ENCODE results near the gene CACNA1S. TPM values are rescaled to one million over a fixed set of nuclear protein-coding genes. Genes with fewer than 3 reads are reported as not detected.

Gene CACNA1S
- total RNA-seq (under 1 TPM in 2 of 9 donors, not detected in 7; under 0.01 to 0.07 TPM), polyA plus RNA-seq (not detected)
- long read RNA-seq, donor 1, result 0 reads
- long read RNA-seq, donor 2, result 0 reads
- long read RNA-seq, donor 3, result 0 reads
- long read RNA-seq, donor 4, result 0 reads
- long read RNA-seq, donor 5, result 0 reads
- long read RNA-seq, donor 6, result 0 reads
- long read RNA-seq, donor 7, result 0 reads
- long read RNA-seq, donor 8, result 0 reads
- long read RNA-seq, donor 9, result 0 reads
- long read RNA-seq, donor 10, result 0 reads

- no peak within 1 kb of the TSS for H3K27ac ChIP-seq
- DNase-seq, result no peak
- peaks cover 0 to 3% of the 10 kb centered on the region in 2 donors for H3K4me1 ChIP-seq (replicated peaks in 1 of 2)
- no peak within 1 kb of the TSS for H3K4me3 ChIP-seq
- H3K9me3 ChIP-seq (replicated peaks in 1 of 3), result no peaks in the 10 kb centered on the region
- intact Hi-C loops (cut with DNase I), result loop anchor here in 1 of 2 donors (10.0 kb wide), 1 partner anchor 73 kb away; no protein-coding TSS in a partner anchor
- H3K27me3 ChIP-seq, result no peaks in the 10 kb centered on the region
- H3K36me3 ChIP-seq (replicated peaks in 1 of 2), result no peaks in the 10 kb centered on the region
- 76 to 92% (median 86%) methylated on average over 6 to 9 of the region's 9 CpGs for WGBS, 4 donors
- TF ChIP-seq POLR2A (IDR thresholded peaks at IDR 0.05), result no peak
- TF ChIP-seq CTCF (IDR thresholded peaks at IDR 0.05), result no peak
Observed at GRCh38 chr1:201112173-201112731, at the start of gene CACNA1S. TSS of gene CACNA1S (minus strand) at chr1:201112426. CDS start at chr1:201112339, 87 bp downstream.

DNA sequence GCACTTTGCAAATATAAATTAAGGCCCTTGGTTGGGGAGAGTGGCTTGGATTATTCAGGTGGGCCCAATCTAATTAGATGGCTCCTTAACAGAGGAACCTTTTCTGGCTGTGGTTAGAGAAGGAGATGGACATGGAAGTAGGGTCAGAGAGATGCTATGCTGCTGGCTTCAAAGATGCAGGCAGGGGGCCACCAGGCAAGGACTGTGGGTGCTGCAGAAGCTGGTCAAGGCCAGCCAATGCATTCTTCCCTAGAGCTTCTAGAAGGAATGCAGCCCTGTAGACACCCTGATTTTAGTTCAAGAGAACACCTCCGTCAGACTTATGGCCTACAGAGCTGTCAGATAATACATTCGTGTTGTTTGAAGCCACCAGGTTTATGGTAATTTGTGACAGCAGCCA lies 45.7 kb upstream of the CACNA1S start:
- Histone ChIP-seq H3K9me3 (replicated peaks in 1 of 3) (no peaks in the 10 kb centered on the region), H3K4me3 (no peak overlapping the region), H3K4me1 (replicated peaks in 1 of 2) (peaks cover 7 to 9% of the 10 kb centered on the region in 2 donors), H3K36me3 (replicated peaks in 1 of 2) (no peaks in the 10 kb centered on the region), H3K27me3 (no peaks in the 10 kb centered on the region), H3K27ac (no peak overlapping the region)
- DNase-seq, result peak in 1 of 7 donors; percentile 0
- WGBS, 4 donors, result 79 to 91% (median 90%) methylated on average over 2 of the region's 2 CpGs
- no peak for TF ChIP-seq CTCF (IDR thresholded peaks at IDR 0.05)
- TF ChIP-seq POLR2A (IDR thresholded peaks at IDR 0.05), result no peak
- intact Hi-C loops (cut with DNase I), result no loop called here

DNA sequence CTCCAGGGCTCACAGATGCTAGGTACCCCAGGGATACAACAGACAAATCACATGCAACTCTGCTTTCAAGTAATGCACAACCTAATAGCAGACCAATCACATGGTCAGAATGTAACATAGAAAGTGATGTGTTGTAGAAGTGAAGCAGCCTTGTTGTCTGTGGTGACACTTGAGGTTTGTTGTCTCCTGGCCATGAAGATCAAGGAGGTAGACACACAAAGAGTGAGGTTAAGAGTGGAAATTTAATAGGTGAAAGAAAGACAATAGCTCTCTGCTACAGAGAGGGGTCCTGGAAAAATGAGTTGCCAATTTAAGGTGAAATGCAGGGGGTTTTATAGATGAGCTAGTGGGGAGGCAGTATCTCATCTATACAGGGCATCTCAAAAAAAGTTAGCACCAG lies 44.6 kb upstream of the CACNA1S start:
- H3K27ac ChIP-seq, result no peak overlapping the region
- H3K36me3 ChIP-seq (replicated peaks in 1 of 2), result no peaks in the 10 kb centered on the region
- no peak for TF ChIP-seq POLR2A (IDR thresholded peaks at IDR 0.05)
- TF ChIP-seq CTCF (IDR thresholded peaks at IDR 0.05), result no peak
- no peak overlapping the region for H3K4me3 ChIP-seq
- no peaks in the 10 kb centered on the region for H3K27me3 ChIP-seq
- intact Hi-C loops (cut with DNase I), result no loop called here
- H3K9me3 ChIP-seq (replicated peaks in 1 of 3), result no peaks in the 10 kb centered on the region
- peaks cover 7 to 17% of the 10 kb centered on the region in 2 donors for H3K4me1 ChIP-seq (replicated peaks in 1 of 2)
- no peak for DNase-seq

DNA sequence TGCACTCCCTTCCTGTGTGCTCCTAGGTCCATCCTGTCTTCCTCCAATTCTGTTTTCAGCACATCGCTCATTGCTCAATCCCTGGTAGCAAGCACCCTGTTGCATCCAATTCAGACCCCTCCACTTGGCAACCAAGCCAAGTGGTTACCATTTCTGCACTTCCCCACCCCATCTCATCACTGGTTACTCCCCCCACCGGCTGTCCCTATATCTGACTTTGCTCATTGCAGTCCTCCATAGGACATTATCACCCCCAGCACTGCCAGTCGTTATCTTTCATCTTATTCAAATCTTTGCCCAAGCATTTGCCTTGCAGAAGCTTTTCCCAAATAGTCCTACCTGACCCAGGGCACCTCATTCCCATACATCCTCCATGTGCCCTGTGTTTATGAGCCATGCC lies 44.1 kb upstream of the CACNA1S start:
- intact Hi-C loops (cut with DNase I), result no loop called here
- peaks cover 7 to 17% of the 10 kb centered on the region in 2 donors for H3K4me1 ChIP-seq (replicated peaks in 1 of 2)
- H3K27ac ChIP-seq, result no peak overlapping the region
- no peak for DNase-seq
- no peak overlapping the region for H3K4me3 ChIP-seq
- no peaks in the 10 kb centered on the region for H3K9me3 ChIP-seq (replicated peaks in 1 of 3)
- no peaks in the 10 kb centered on the region for H3K27me3 ChIP-seq
- 87 to 94% (median 89%) methylated on average over 3 of the region's 3 CpGs for WGBS, 4 donors
- no peak for TF ChIP-seq CTCF (IDR thresholded peaks at IDR 0.05)
- TF ChIP-seq POLR2A (IDR thresholded peaks at IDR 0.05), result no peak
- H3K36me3 ChIP-seq (replicated peaks in 1 of 2), result peaks cover 0 to under 1% of the 10 kb centered on the region in 2 donors
